Measurements from ENCODE around the gene TCERG1. TPM values are rescaled to one million over a fixed set of nuclear protein-coding genes. Genes with fewer than 3 reads are reported as not detected.

The TCERG1 gene
- total and polyA plus RNA-seq, 9 of the 15 experiments (the other 6 are each of a cell fraction or from before 2014, with no cell fraction given): 50.3 to 148 (median 119) TPM

Small RNA genes within 50 kb of the gene (small RNA-seq; reads per million reads assigned to genes)
- not detected for gene RF02271

Other genes with a start within 250 kb of the TCERG1 start
- 22.9 and 25.4 TPM in 2 replicates for gene RBM27, start 243.7 kb upstream of the TCERG1 start, total RNA-seq (2014; rRNA removed)
- gene RBM27, start 243.7 kb upstream of the TCERG1 start, total RNA-seq (2014; rRNA removed; fragmentation: Illumina TruSeq; extraction: Trizol): 42.5 and 48.0 TPM in 2 replicates
- 39.7 and 45.4 TPM in 2 replicates for gene RBM27, start 243.7 kb upstream of the TCERG1 start, total RNA-seq (2015; rRNA removed; fragmentation: Illumina TruSeq; extraction: Trizol)
- 24.3 and 29.1 TPM in 2 replicates for gene RBM27, start 243.7 kb upstream of the TCERG1 start, total RNA-seq (2021)
- 30.9 and 33.4 TPM in 2 replicates for gene RBM27, start 243.7 kb upstream of the TCERG1 start, polyA plus RNA-seq (2011; rRNA removed)
- 26.4 and 30.4 TPM in 2 replicates for gene RBM27, start 243.7 kb upstream of the TCERG1 start, polyA plus RNA-seq (2014; fragmentation: Illumina TruSeq; extraction: Trizol)
- gene RBM27, start 243.7 kb upstream of the TCERG1 start, polyA plus RNA-seq (2014; fragmentation: Nextera tagmentation; extraction: Ambion mirVana): 1 to 10 TPM; 5.3 to 8.3 TPM
- gene RBM27, start 243.7 kb upstream of the TCERG1 start, polyA plus RNA-seq (2014; rRNA removed): 16.3 and 16.5 TPM in 2 replicates
- gene POU4F3, start 108.5 kb upstream of the TCERG1 start, total RNA-seq (2014; rRNA removed): not detected in 2 replicates
- not detected in 2 replicates for gene POU4F3, start 108.5 kb upstream of the TCERG1 start, total RNA-seq (2014; rRNA removed; fragmentation: Illumina TruSeq; extraction: Trizol)
- 0.08 TPM in 1 of 2 replicates, not detected in the other for gene POU4F3, start 108.5 kb upstream of the TCERG1 start, total RNA-seq (2015; rRNA removed; fragmentation: Illumina TruSeq; extraction: Trizol)
- 0.07 and 0.13 TPM in 2 replicates for gene POU4F3, start 108.5 kb upstream of the TCERG1 start, total RNA-seq (2021)
- gene POU4F3, start 108.5 kb upstream of the TCERG1 start, polyA plus RNA-seq (2011; rRNA removed): 0.04 TPM in 2 replicates
- gene POU4F3, start 108.5 kb upstream of the TCERG1 start, polyA plus RNA-seq (2014; fragmentation: Illumina TruSeq; extraction: Trizol): 0.07 TPM in 1 of 2 replicates, not detected in the other
- not detected for gene POU4F3, start 108.5 kb upstream of the TCERG1 start, polyA plus RNA-seq (2014; fragmentation: Nextera tagmentation; extraction: Ambion mirVana)
- gene POU4F3, start 108.5 kb upstream of the TCERG1 start, polyA plus RNA-seq (2014; rRNA removed): not detected in 2 replicates
- not detected in 2 replicates for gene GPR151, start 68.9 kb downstream of the TCERG1 start, total RNA-seq (2014; rRNA removed)
- gene GPR151, start 68.9 kb downstream of the TCERG1 start, total RNA-seq (2014; rRNA removed; fragmentation: Illumina TruSeq; extraction: Trizol): not detected in 2 replicates
- not detected in 2 replicates for gene GPR151, start 68.9 kb downstream of the TCERG1 start, total RNA-seq (2015; rRNA removed; fragmentation: Illumina TruSeq; extraction: Trizol)
- gene GPR151, start 68.9 kb downstream of the TCERG1 start, total RNA-seq (2021): not detected in 2 replicates
- gene GPR151, start 68.9 kb downstream of the TCERG1 start, polyA plus RNA-seq (2011; rRNA removed): not detected in 2 replicates
- gene GPR151, start 68.9 kb downstream of the TCERG1 start, polyA plus RNA-seq (2014; fragmentation: Illumina TruSeq; extraction: Trizol): not detected in 2 replicates
- under 1 TPM in 1 of 2 experiments, not detected in 1; 0.06 TPM for gene GPR151, start 68.9 kb downstream of the TCERG1 start, polyA plus RNA-seq (2014; fragmentation: Nextera tagmentation; extraction: Ambion mirVana)
- not detected in 2 replicates for gene GPR151, start 68.9 kb downstream of the TCERG1 start, polyA plus RNA-seq (2014; rRNA removed)